Measurements from ENCODE around the gene BOK.

Gene BOK

GRCh38 chr2:241546771-241547498 lies 11.6 kb upstream of the BOK start:
- no peak overlapping the region for H2AFZ ChIP-seq (ENCODE audit: low read depth, low read length)
- H3K27me3 ChIP-seq (ENCODE audit: insufficient read depth, low read length, poor library complexity), result peaks cover 9% of the 10 kb centered on the region
- H3K4me1 ChIP-seq (ENCODE audit: insufficient read depth, low read length), result no peaks in the 10 kb centered on the region
- H3K4me2 ChIP-seq (ENCODE audit: insufficient read depth, low read length), result no peak overlapping the region
- TF ChIP-seq EZH2 (IDR thresholded peaks at IDR 0.05; ENCODE audit: borderline replicate concordance, low read depth, low read length, severe bottlenecking), result no peak
- TF ChIP-seq, protein P1, sequence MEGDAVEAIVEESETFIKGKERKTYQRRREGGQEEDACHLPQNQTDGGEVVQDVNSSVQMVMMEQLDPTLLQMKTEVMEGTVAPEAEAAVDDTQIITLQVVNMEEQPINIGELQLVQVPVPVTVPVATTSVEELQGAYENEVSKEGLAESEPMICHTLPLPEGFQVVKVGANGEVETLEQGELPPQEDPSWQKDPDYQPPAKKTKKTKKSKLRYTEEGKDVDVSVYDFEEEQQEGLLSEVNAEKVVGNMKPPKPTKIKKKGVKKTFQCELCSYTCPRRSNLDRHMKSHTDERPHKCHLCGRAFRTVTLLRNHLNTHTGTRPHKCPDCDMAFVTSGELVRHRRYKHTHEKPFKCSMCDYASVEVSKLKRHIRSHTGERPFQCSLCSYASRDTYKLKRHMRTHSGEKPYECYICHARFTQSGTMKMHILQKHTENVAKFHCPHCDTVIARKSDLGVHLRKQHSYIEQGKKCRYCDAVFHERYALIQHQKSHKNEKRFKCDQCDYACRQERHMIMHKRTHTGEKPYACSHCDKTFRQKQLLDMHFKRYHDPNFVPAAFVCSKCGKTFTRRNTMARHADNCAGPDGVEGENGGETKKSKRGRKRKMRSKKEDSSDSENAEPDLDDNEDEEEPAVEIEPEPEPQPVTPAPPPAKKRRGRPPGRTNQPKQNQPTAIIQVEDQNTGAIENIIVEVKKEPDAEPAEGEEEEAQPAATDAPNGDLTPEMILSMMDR (IDR thresholded peaks at IDR 0.05; ENCODE audit: borderline replicate concordance, extremely low read depth, low read length, poor library complexity, severe bottlenecking), result no peak
- no peak for DNase-seq
- no peaks in the 10 kb centered on the region for H4K20me1 ChIP-seq (ENCODE audit: insufficient read depth, low read length)
- H3K9ac ChIP-seq (ENCODE audit: low read depth, low read length), result no peak overlapping the region
- no peak overlapping the region for H3K27ac ChIP-seq (ENCODE audit: low read length)
- H3K79me2 ChIP-seq (ENCODE audit: insufficient read depth, low read length), result no peaks in the 10 kb centered on the region
- H3K36me3 ChIP-seq (ENCODE audit: insufficient read depth, low read length), result no peaks in the 10 kb centered on the region
- H3K9me3 ChIP-seq (ENCODE audit: insufficient read depth, low read length, severe bottlenecking), result no peaks in the 10 kb centered on the region
- H3K4me3 ChIP-seq (ENCODE audit: low read depth in 1 of 2, low read length in 2 of 2), result no peak overlapping the region
- no peak for ATAC-seq (ENCODE audit: insufficient read depth, low read depth)

- H3K27me3 ChIP-seq (ENCODE audit: insufficient read depth, low read length, poor library complexity), result peaks cover 9% of the 10 kb centered on the region
- H3K36me3 ChIP-seq (ENCODE audit: insufficient read depth, low read length), result no peaks in the 10 kb centered on the region
- no peaks in the 10 kb centered on the region for H3K4me1 ChIP-seq (ENCODE audit: insufficient read depth, low read length)
- no peak overlapping the region for H2AFZ ChIP-seq (ENCODE audit: low read depth, low read length)
- no peak overlapping the region for H3K4me3 ChIP-seq (ENCODE audit: low read depth in 1 of 2, low read length in 2 of 2)
- TF ChIP-seq, protein P1 (IDR thresholded peaks at IDR 0.05; ENCODE audit: borderline replicate concordance, extremely low read depth, low read length, poor library complexity, severe bottlenecking), result no peak
- no peak for TF ChIP-seq EZH2 (IDR thresholded peaks at IDR 0.05; ENCODE audit: borderline replicate concordance, low read depth, low read length, severe bottlenecking)
- H4K20me1 ChIP-seq (ENCODE audit: insufficient read depth, low read length), result no peaks in the 10 kb centered on the region
- H3K9me3 ChIP-seq (ENCODE audit: insufficient read depth, low read length, severe bottlenecking), result no peaks in the 10 kb centered on the region
- DNase-seq (no peak), ATAC-seq (ENCODE audit: insufficient read depth, low read depth) (no peak)
- H3K27ac ChIP-seq (ENCODE audit: low read length), result no peak overlapping the region
- no peaks in the 10 kb centered on the region for H3K79me2 ChIP-seq (ENCODE audit: insufficient read depth, low read length)
- no peak overlapping the region for H3K9ac ChIP-seq (ENCODE audit: low read depth, low read length)
- H3K4me2 ChIP-seq (ENCODE audit: insufficient read depth, low read length), result no peak overlapping the region
Measured at GRCh38 chr2:241547781-241548450, 10.6 kb upstream of the BOK start.

DNA sequence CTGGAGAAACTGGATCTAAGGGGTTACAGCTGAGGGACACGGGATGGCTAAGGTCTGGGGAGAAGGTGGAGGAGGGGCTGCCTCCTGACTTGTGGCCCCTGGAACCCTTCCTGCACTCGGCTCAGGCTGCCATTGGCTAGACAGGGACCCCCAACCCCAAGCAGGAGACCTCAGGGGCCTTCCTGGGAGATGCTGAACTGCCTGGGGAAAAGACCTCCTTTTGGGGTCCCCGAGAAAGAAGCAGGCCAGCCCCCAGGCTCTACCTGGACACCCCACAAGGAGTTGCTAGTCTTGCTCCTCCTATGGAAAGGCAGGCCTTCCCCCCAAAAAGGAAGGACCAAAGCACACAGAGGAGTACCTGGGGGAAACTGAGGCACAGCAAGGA lies 10.1 kb upstream of the BOK start:
- H3K4me3 ChIP-seq (ENCODE audit: low read depth in 1 of 2, low read length in 2 of 2), result no peak overlapping the region
- H3K9me3 ChIP-seq (ENCODE audit: insufficient read depth, low read length, severe bottlenecking), result no peaks in the 10 kb centered on the region
- no peak overlapping the region for H3K9ac ChIP-seq (ENCODE audit: low read depth, low read length)
- no peaks in the 10 kb centered on the region for H3K4me1 ChIP-seq (ENCODE audit: insufficient read depth, low read length)
- no peaks in the 10 kb centered on the region for H4K20me1 ChIP-seq (ENCODE audit: insufficient read depth, low read length)
- no peaks in the 10 kb centered on the region for H3K36me3 ChIP-seq (ENCODE audit: insufficient read depth, low read length)
- DNase-seq (no peak), ATAC-seq (ENCODE audit: insufficient read depth, low read depth) (no peak)
- H3K27me3 ChIP-seq (ENCODE audit: insufficient read depth, low read length, poor library complexity), result peaks cover 9% of the 10 kb centered on the region
- no peak for TF ChIP-seq EZH2 (IDR thresholded peaks at IDR 0.05; ENCODE audit: borderline replicate concordance, low read depth, low read length, severe bottlenecking)
- TF ChIP-seq, protein P1 (IDR thresholded peaks at IDR 0.05; ENCODE audit: borderline replicate concordance, extremely low read depth, low read length, poor library complexity, severe bottlenecking), result no peak
- no peak overlapping the region for H3K4me2 ChIP-seq (ENCODE audit: insufficient read depth, low read length)
- no peaks in the 10 kb centered on the region for H3K79me2 ChIP-seq (ENCODE audit: insufficient read depth, low read length)
- H2AFZ ChIP-seq (ENCODE audit: low read depth, low read length), result no peak overlapping the region
- H3K27ac ChIP-seq (ENCODE audit: low read length), result no peak overlapping the region
